A549 (cell line): Measurements from ENCODE around the gene SHROOM4. TPM values are rescaled to one million over a fixed set of nuclear protein-coding genes. Genes with fewer than 3 reads are reported as not detected.

Source experiments
- ATAC-seq, 2 experiments: fragments of 200-7000 bp in 1 of 2; fragments of >200 bp in 1 of 2; cut with Nextera tagmentation in 1 of 2; cut with Tn5 transposase in 1 of 2; 3 replicates each; pipeline versions ENCODE4 v1.8.0 to v1.9.1; 2018 to 2020; ENCODE audit warnings: mild to moderate bottlenecking in 1 of 2, moderate library complexity in 1 of 2
- CTCF ChIA-PET: fragments of 300-600 bp; sonication (Branson Sonifier 250); formaldehyde crosslinking; extraction: SDS; loops from one replicate; lab custom pipeline; 2021; ENCODE audit warnings: antibody characterized with exemption, inconsistent platforms; lab: Yijun Ruan, JAX
- POLR2A ChIA-PET: fragments of 350-600 bp; formaldehyde crosslinking; extraction: SDS; loops from one replicate; lab custom pipeline; 2021; ENCODE audit warnings: antibody characterized with exemption, inconsistent platforms; lab: Yijun Ruan, JAX
- DNase-seq, 2 experiments: peaks; one replicate each; pipeline versions ENCODE4 v3.0.0 to v3.0.0-alpha.2; 2011 to 2016; ENCODE audit warnings: low read depth in 1 of 2, low spot score in 1 of 2
- FAIRE-seq: peaks from 2 replicates; lab custom pipeline; 2011; peaks lifted over from hg19 to GRCh38; lab: Jason Lieb, UNC
- H3K27ac ChIP-seq, 2 experiments: fragments of >200 bp; sonication (Bioruptor Twin); formaldehyde crosslinking; 3 replicates each; pipeline ENCODE4 v1.5.1; 2016 to 2017
- H3K4me1 ChIP-seq: fragments of >200 bp; sonication (Bioruptor Twin); formaldehyde crosslinking; 3 replicates; pipeline ENCODE4 v1.6.1; 2016
- H3K4me2 ChIP-seq: fragments of >200 bp; sonication (Bioruptor Twin); formaldehyde crosslinking; 3 replicates; pipeline ENCODE4 v1.6.1; 2016
- H3K4me3 ChIP-seq: fragments of >200 bp; sonication (Bioruptor Twin); formaldehyde crosslinking; 3 replicates; pipeline ENCODE4 v1.5.1; 2016
- H3K9me3 ChIP-seq: fragments of >200 bp; sonication (Bioruptor Twin); formaldehyde crosslinking; 3 replicates; pipeline ENCODE4 v1.6.1; 2016
- BHLHE40 ChIP-seq: IDR thresholded peaks from 2 replicates; pipeline ENCODE4 v1.6.1; 2012; ENCODE audit warnings: low read depth, low read length, inconsistent platforms
- CHD2 ChIP-seq: fragments of 150-350 bp; IDR thresholded peaks from 2 replicates; pipeline ENCODE4 v1.6.1; 2014; ENCODE audit warnings: low read length; ENCODE audit not compliant: partially characterized antibody
- CHD4 ChIP-seq: fragments of 200-600 bp; sonication (generic); IDR thresholded peaks from 2 replicates; pipeline ENCODE4 v1.6.1; 2016; ENCODE audit warnings: antibody characterized with exemption, mild to moderate bottlenecking, borderline replicate concordance
- CTCF ChIP-seq: fragments of >200 bp; sonication (Bioruptor Twin); formaldehyde crosslinking; IDR thresholded peaks from 3 replicates; pipeline ENCODE4 v1.5.1; 2016
- EHMT2 ChIP-seq: fragments of 200-600 bp; sonication (generic); IDR thresholded peaks from 2 replicates; pipeline ENCODE4 v1.6.1; 2016; ENCODE audit warnings: antibody characterized with exemption, low read depth, mild to moderate bottlenecking, moderate library complexity
- FOXS1 ChIP-seq: fragments of 250-450 bp; sonication (Bioruptor Pico); IDR thresholded peaks from 2 replicates; pipeline ENCODE4 v1.5.0; 2020; ENCODE audit warnings: mild to moderate bottlenecking, moderate library complexity
- HDAC2 ChIP-seq: fragments of 200-600 bp; sonication (generic); IDR thresholded peaks from 2 replicates; pipeline ENCODE4 v1.6.1; 2016
- HES2 ChIP-seq: fragments of >200 bp; sonication (Bioruptor Twin); formaldehyde crosslinking; IDR thresholded peaks from 2 replicates; pipeline ENCODE4 v1.6.1; 2016
- HEYL ChIP-seq: fragments of 250-450 bp; sonication (Bioruptor Pico); IDR thresholded peaks from 2 replicates; pipeline ENCODE4 v1.8.0; 2021; ENCODE audit warnings: mild to moderate bottlenecking, moderate library complexity
- HMGXB4 ChIP-seq: fragments of 250-450 bp; sonication (Bioruptor Pico); IDR thresholded peaks from 2 replicates; pipeline ENCODE4 v1.5.0; 2021; ENCODE audit warnings: mild to moderate bottlenecking, moderate library complexity, borderline replicate concordance
- HOXB13 ChIP-seq: fragments of 250-450 bp; sonication (Bioruptor Pico); IDR thresholded peaks from 2 replicates; pipeline ENCODE4 v1.5.0; 2020; ENCODE audit warnings: low read depth, mild to moderate bottlenecking, moderate library complexity
- KDM1A ChIP-seq: fragments of 200-600 bp; sonication (generic); IDR thresholded peaks from 2 replicates; pipeline ENCODE4 v1.6.1; 2016; ENCODE audit warnings: low read depth, mild to moderate bottlenecking
- POLR2A ChIP-seq: IDR thresholded peaks from 2 replicates; pipeline ENCODE4 v1.6.1; 2012; ENCODE audit warnings: mild to moderate bottlenecking, low read length
- RAD21 ChIP-seq, 2 experiments: fragments of >200 bp in 1 of 2; sonication (Bioruptor Twin) in 1 of 2; formaldehyde crosslinking in 1 of 2; IDR thresholded peaks in 1 of 2; conservative IDR thresholded peaks in 1 of 2; 2 replicates in 1 of 2; 3 replicates in 1 of 2; pipeline ENCODE4 v1.6.1; 2012 to 2018; ENCODE audit warnings: inconsistent platforms in 1 of 2
- RCOR1 ChIP-seq: fragments of 150-350 bp; IDR thresholded peaks from 2 replicates; pipeline ENCODE4 v1.6.1; 2014; ENCODE audit warnings: antibody characterized with exemption, low read length, low read depth
- RFX5 ChIP-seq: fragments of 450-650 bp; IDR thresholded peaks from 2 replicates; pipeline ENCODE4 v1.7.1; 2014; ENCODE audit warnings: antibody characterized with exemption, mild to moderate bottlenecking, moderate library complexity
- SMC3 ChIP-seq: fragments of >200 bp; sonication (Bioruptor Twin); formaldehyde crosslinking; IDR thresholded peaks from 3 replicates; pipeline ENCODE4 v1.6.1; 2018; ENCODE audit warnings: inconsistent platforms
- ZFP36 ChIP-seq: fragments of 450-650 bp; IDR thresholded peaks from 2 replicates; pipeline ENCODE4 v1.6.1; 2014; ENCODE audit warnings: borderline replicate concordance; ENCODE audit not compliant: partially characterized antibody
- WGBS: methylation state at CpG from one replicate; pipeline ENCODE4 v1.1.6; 2017; ENCODE audit errors: missing lambda C conversion rate; 5-methylcytosine and 5-hydroxymethylcytosine counted together
- polyA minus RNA-seq: library from RNA; depleted of rRNA, polyadenylated mRNA; stranded (reverse); fragments of >200 nt; gene quantifications from 2 replicates; pipeline ENCODE4 v1.2.3, GENCODE V29; 2011; rRNA and poly(A)+ RNA removed
- polyA plus RNA-seq, 4 experiments: library from polyadenylated mRNA; depleted of rRNA in 3 of 4; stranded (reverse); fragments of >200 nt; fragmentation: RNase III in 1 of 4; extraction: RNeasy Plus Mini Kit Qiagen cat#74134 plus additional on column Dnase treatment in 1 of 4; gene quantifications; 2 replicates in 3 of 4; 3 replicates in 1 of 4; pipeline ENCODE4 v1.2.3, GENCODE V29; 2011 to 2017
- TF ChIP-seq, protein P1 (sequence below): IDR thresholded peaks from 2 replicates; pipeline ENCODE4 v1.6.1; 2012
- TF ChIP-seq, protein P2 (sequence below): fragments of >200 bp; sonication (Bioruptor Twin); formaldehyde crosslinking; IDR thresholded peaks from 3 replicates; pipeline ENCODE4 v1.6.1; 2016
- TF ChIP-seq, protein P3 (sequence below): fragments of 150-350 bp; IDR thresholded peaks from 2 replicates; pipeline ENCODE4 v1.6.1; 2014; ENCODE audit warnings: low read depth, mild to moderate bottlenecking, low read length

The SHROOM4 gene
- polyA plus RNA-seq (2011; rRNA removed) (not detected in 2 replicates), polyA plus RNA-seq (2017; fragmentation: RNase III; extraction: RNeasy Plus Mini Kit Qiagen cat#74134 plus additional on column Dnase treatment) (not detected in 3 replicates), polyA minus RNA-seq (not detected in 2 replicates)
- not detected in 2 replicates for polyA plus RNA-seq (2012; cell fraction: cytosol; rRNA removed)
- polyA plus RNA-seq (2012; cell fraction: nucleus; rRNA removed), result not detected in 2 replicates

DNA sequence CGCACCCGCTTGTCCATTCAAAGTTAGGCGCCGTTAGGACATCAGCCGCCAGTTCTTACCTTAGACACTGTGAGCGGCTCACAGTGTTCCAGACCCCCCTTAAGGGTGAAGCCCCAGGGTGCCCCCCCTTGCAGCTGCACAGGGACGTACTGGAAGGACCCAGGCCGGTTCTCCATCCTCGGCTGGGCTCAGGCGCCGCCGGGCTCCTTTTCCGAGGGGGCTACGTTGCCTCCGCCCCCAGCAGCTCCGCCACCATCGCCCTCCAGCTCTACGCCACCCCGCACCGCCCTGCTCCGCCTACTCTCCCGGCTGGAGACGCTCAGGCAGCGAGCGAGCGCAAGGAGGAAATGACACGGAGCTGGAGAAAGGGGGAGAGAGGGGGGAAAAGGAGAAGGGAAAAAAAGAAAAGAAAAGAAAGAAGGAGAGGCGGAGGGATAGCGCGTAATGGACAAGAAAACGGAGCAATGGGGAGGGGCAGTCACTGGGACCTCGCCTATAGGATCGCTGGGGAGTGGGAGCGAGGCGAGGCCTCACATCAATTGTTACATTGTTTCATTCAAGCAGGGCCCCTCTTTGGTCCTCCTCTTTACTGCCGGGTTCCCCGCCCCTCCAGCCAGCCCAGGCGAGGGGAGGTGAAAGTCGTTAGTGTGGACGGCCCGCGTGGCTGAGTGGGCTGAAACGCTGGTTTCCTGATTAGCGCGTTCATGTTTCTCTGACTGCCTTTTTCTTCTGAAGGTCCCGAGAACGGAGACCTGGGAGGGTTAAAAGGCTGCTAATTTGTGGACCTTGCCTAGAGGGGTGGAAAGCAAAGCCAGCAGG is at the start of gene SHROOM4:
Gene SHROOM4, minus strand, starts transcription at position 352 of the 819 bp plus-strand sequence. Its CDS starts 176 bp downstream, at position 176.
- ChIA-PET CTCF (no interaction called here), POLR2A (no interaction called here)
- H3K4me2 ChIP-seq, result peak within 1 kb of the TSS; percentile 85
- H3K27ac ChIP-seq, result peak within 1 kb of the TSS in 1 of 2 experiments; percentile 57; a peak in 2 of 6 replicates
- peak within 1 kb of the TSS; percentile 43 for H3K4me3 ChIP-seq
- FAIRE-seq (no peak), ATAC-seq (no peak), DNase-seq (no peak)
- 84% methylated on average over 28 of the region's 47 CpGs for WGBS
- H3K4me1 ChIP-seq, result no peaks in the 10 kb centered on the region
- TF ChIP-seq CHD4, result no peak
- TF ChIP-seq HES2, result no peak
- TF ChIP-seq HEYL (CRISPR knock-in tag), result no peak
- TF ChIP-seq HMGXB4 (CRISPR knock-in tag), result no peak
- no peak for TF ChIP-seq FOXS1
- no peaks in the 10 kb centered on the region for H3K9me3 ChIP-seq

DNA sequence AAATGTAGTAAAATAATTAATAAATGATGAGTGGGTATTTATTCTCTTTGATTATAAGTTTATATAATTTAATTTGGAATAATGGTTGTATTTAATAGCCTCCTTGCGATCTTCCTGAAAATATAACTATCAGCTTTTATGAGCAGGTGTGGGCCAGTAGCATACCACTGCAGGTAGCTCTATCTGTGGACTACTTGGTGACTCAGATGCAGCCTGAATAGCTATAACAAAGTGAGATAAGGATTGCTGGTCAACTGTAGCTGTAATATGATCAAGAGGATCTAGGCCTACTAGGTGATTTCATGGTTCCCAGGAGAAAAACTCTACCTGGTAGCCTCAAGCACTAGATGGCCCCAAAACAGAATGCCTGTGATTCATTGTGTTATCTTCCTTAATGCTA is 49.5 kb upstream of the SHROOM4 start:
- no peak for DNase-seq
- H3K4me3 ChIP-seq, result no peak overlapping the region
- H3K27ac ChIP-seq, result no peak overlapping the region
- FAIRE-seq, result no peak
- ChIA-PET CTCF (no interaction called here), POLR2A (no interaction called here)
- 48% methylated on average over 1 of the region's 1 CpG for WGBS
- TF ChIP-seq KDM1A (no peak), RFX5 (no peak), CTCF (no peak), BHLHE40 (no peak), POLR2A (no peak), ZFP36 (no peak), SMC3 (no peak), RAD21 (conservative IDR thresholded peaks at IDR 0.05 in 1 of 2, IDR thresholded peaks at IDR 0.05 in 1 of 2) (no peak), RCOR1 (no peak), HOXB13 (CRISPR knock-in tag) (no peak), EHMT2 (no peak), HDAC2 (no peak), CHD2 (no peak)
- TF ChIP-seq, protein P1, sequence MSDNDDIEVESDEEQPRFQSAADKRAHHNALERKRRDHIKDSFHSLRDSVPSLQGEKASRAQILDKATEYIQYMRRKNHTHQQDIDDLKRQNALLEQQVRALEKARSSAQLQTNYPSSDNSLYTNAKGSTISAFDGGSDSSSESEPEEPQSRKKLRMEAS, result no peak
- TF ChIP-seq, protein P2, sequence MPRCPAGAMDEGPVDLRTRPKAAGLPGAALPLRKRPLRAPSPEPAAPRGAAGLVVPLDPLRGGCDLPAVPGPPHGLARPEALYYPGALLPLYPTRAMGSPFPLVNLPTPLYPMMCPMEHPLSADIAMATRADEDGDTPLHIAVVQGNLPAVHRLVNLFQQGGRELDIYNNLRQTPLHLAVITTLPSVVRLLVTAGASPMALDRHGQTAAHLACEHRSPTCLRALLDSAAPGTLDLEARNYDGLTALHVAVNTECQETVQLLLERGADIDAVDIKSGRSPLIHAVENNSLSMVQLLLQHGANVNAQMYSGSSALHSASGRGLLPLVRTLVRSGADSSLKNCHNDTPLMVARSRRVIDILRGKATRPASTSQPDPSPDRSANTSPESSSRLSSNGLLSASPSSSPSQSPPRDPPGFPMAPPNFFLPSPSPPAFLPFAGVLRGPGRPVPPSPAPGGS, result no peak
- TF ChIP-seq, protein P3, sequence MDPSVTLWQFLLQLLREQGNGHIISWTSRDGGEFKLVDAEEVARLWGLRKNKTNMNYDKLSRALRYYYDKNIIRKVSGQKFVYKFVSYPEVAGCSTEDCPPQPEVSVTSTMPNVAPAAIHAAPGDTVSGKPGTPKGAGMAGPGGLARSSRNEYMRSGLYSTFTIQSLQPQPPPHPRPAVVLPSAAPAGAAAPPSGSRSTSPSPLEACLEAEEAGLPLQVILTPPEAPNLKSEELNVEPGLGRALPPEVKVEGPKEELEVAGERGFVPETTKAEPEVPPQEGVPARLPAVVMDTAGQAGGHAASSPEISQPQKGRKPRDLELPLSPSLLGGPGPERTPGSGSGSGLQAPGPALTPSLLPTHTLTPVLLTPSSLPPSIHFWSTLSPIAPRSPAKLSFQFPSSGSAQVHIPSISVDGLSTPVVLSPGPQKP, result no peak
- no peak for ATAC-seq
- no peak overlapping the region for H3K4me2 ChIP-seq
- no peaks in the 10 kb centered on the region for H3K4me1 ChIP-seq
- no peaks in the 10 kb centered on the region for H3K9me3 ChIP-seq
